GM23338 (cell line): ENCODE data around the gene SERPING1.

Source experiments
- CREB1 ChIP-seq: fragments of 250-450 bp; sonication (Bioruptor Pico); IDR thresholded peaks from 2 replicates; pipeline ENCODE4 v1.5.0; 2020; ENCODE audit warnings: low read depth, mild to moderate bottlenecking, moderate library complexity
- EZH2 ChIP-seq: fragments of 200-600 bp; sonication (generic); IDR thresholded peaks from one replicate; pipeline ENCODE4 v1.8.0; 2017; ENCODE audit warnings: antibody characterized with exemption, mild to moderate bottlenecking, low read depth; ENCODE audit not compliant: unreplicated experiment
- EZH2phosphoT487 ChIP-seq: fragments of 200-600 bp; sonication (generic); IDR thresholded peaks from one replicate; pipeline ENCODE4 v1.8.1; 2018; ENCODE audit warnings: antibody characterized with exemption; ENCODE audit not compliant: unreplicated experiment
- NANOG ChIP-seq: IDR thresholded peaks from 2 replicates; pipeline ENCODE4 v1.6.1; 2016; ENCODE audit warnings: antibody characterized with exemption, borderline replicate concordance
- POLR2AphosphoS5 ChIP-seq: IDR thresholded peaks from 2 replicates; pipeline ENCODE4 v1.6.1; 2016; ENCODE audit warnings: antibody characterized with exemption, low read depth
- ZNF331 ChIP-seq: fragments of 250-450 bp; sonication (Bioruptor Pico); IDR thresholded peaks from 2 replicates; pipeline ENCODE4 v1.5.0; 2020; ENCODE audit warnings: low read depth, mild to moderate bottlenecking, moderate library complexity
- TF ChIP-seq, protein P1 (sequence below), 2 experiments: fragments of 200-600 bp in 1 of 2; sonication (generic) in 1 of 2; conservative IDR thresholded peaks; 2 replicates each; pipeline versions ENCODE4 v1.5.1 to v1.6.1; 2016 to 2017; ENCODE audit warnings: antibody characterized with exemption in 2 of 2, low read depth in 2 of 2, mild to moderate bottlenecking in 2 of 2, moderate library complexity in 1 of 2

DNA sequence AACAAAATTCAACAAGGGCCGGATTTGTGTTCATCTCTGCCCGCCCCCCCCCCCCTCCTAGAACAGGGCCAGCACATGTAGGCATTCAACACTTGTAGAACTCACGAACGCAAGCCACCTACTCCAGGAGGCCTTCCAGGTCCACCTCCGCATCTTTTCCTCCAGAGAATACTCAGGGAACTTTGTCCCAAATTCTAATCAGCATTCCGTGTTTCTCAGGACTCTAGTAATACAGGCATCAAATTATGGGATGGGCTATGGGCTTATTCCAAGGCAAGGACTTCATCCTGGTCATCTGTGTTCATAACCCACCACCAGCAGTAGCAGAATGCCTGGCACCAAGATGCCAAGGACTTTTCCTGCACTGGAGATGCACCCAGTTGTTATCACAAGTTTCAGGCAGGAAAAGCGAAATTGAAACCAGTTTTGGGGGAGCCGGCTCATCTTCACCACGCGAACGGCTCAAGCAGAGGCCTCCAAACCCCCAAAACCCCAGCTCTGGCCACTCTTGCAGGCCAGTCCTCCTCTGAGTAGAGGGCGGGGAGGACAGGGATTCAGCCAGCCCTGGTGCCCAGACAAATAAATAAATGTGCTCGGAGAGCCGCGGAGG, 30.5 kb upstream of the SERPING1 start:
- TF ChIP-seq, protein P1, sequence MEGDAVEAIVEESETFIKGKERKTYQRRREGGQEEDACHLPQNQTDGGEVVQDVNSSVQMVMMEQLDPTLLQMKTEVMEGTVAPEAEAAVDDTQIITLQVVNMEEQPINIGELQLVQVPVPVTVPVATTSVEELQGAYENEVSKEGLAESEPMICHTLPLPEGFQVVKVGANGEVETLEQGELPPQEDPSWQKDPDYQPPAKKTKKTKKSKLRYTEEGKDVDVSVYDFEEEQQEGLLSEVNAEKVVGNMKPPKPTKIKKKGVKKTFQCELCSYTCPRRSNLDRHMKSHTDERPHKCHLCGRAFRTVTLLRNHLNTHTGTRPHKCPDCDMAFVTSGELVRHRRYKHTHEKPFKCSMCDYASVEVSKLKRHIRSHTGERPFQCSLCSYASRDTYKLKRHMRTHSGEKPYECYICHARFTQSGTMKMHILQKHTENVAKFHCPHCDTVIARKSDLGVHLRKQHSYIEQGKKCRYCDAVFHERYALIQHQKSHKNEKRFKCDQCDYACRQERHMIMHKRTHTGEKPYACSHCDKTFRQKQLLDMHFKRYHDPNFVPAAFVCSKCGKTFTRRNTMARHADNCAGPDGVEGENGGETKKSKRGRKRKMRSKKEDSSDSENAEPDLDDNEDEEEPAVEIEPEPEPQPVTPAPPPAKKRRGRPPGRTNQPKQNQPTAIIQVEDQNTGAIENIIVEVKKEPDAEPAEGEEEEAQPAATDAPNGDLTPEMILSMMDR (conservative IDR thresholded peaks at IDR 0.05; ENCODE audit: low read depth in 2 of 2), result no peak
- TF ChIP-seq CREB1 (CRISPR knock-in tag) (no peak), EZH2phosphoT487 (no peak), POLR2AphosphoS5 (no peak), EZH2 (no peak), NANOG (no peak), ZNF331 (CRISPR knock-in tag) (no peak)
